Measurements from ENCODE around the gene ANKRD40. TPM values are rescaled to one million over a fixed set of nuclear protein-coding genes. Genes with fewer than 3 reads are reported as not detected.

ANKRD40 gene
- total and polyA plus RNA-seq, 9 of the 15 experiments (the other 6 are each of a cell fraction or from before 2014, with no cell fraction given): 9.0 to 28.9 (median 27.7) TPM

DNA sequence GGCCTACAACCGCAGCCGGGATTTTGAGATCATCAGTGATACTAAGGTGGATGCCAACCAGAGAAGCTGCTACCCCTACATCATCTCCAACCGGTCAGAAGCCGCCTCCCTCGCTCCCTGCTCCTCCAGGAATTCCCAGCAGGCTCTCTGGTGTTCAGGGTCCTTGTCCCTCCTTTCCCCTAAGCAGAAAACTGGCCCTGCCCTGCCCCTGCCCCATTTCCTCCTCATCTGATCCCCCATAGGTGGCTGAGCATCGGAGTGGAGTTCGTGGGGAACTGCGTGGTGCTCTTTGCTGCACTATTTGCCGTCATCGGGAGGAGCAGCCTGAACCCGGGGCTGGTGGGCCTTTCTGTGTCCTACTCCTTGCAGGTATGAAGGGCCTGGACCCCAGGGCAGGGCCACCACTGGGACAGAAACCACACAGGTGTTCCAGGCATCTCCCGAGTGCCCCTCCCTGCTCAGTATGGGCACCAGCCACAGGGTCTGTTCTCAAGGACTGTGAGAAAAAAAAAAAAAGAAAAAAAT, 29.8 kb downstream of the ANKRD40 start:
- intact Hi-C loops (cut with micrococcal nuclease): no loop called here
- Histone ChIP-seq H4K20me1 (replicated peaks; ENCODE audit: control insufficient read depth, insufficient read depth, low read length) (no peaks in the 10 kb centered on the region), H3K4me2 (ENCODE audit: insufficient read depth, low read length) (no peak overlapping the region), H3K4me1 (replicated peaks in 1 of 2; ENCODE audit: control insufficient read depth in 2 of 2, insufficient read depth in 2 of 2, low read length in 2 of 2) (peaks cover 0 to 16% of the 10 kb centered on the region in 2 experiments; a peak in 3 of 5 replicates), H3K9me1 (ENCODE audit: control insufficient read depth, insufficient read depth, low read length) (no peaks in the 10 kb centered on the region), H3K9ac (ENCODE audit: insufficient read depth in 1 of 2, low read depth in 2 of 2, low read length in 2 of 2) (0 out of 4 replicates have a peak overlapping the region, but pooled peaks of 1 of the 2 experiments have one; percentile 28), H3K27ac (ENCODE audit: extremely low read depth, low read depth, low read length) (no peak overlapping the region), H3K4me3 (no peak overlapping the region), H3K9me3 (replicated peaks; ENCODE audit: control insufficient read depth, insufficient read depth, low read depth, low read length) (no peaks in the 10 kb centered on the region), H3K27me3 (ENCODE audit: control insufficient read depth in 2 of 2, insufficient read depth in 2 of 2, low read length in 2 of 2) (peaks cover 5 to 58% of the 10 kb centered on the region in 2 experiments; a peak in 4 of 5 replicates), H2AFZ (ENCODE audit: low read depth, low read length) (no peak overlapping the region), H3K36me3 (ENCODE audit: control insufficient read depth, insufficient read depth, low read length) (no peaks in the 10 kb centered on the region), H3K79me2 (ENCODE audit: control insufficient read depth, insufficient read depth, low read length) (no peaks in the 10 kb centered on the region)
- WGBS (ENCODE audit: insufficient coverage, low coverage, missing lambda C conversion rate): 15% methylated on average over 11 of the region's 12 CpGs
- BruUV-seq (replicated peaks): no TSS peak
- ATAC-seq: no peak
- FAIRE-seq: no peak
- TF ChIP-seq YBX1 (IDR thresholded peaks at IDR 0.05): no peak
- no peak for TF ChIP-seq GTF2E2 (tag; IDR thresholded peaks at IDR 0.05)
- no peak for TF ChIP-seq MAFK (IDR thresholded peaks at IDR 0.05; ENCODE audit: low read length)
- no peak for TF ChIP-seq TBL1XR1 (IDR thresholded peaks at IDR 0.05; ENCODE audit: low read length in 2 of 2)
- TF ChIP-seq KLF13 (tag; IDR thresholded peaks at IDR 0.05; ENCODE audit: borderline replicate concordance, low read depth): no peak
- no peak for TF ChIP-seq PHF20 (IDR thresholded peaks at IDR 0.05; ENCODE audit: partially characterized antibody)
- TF ChIP-seq, protein P1, sequence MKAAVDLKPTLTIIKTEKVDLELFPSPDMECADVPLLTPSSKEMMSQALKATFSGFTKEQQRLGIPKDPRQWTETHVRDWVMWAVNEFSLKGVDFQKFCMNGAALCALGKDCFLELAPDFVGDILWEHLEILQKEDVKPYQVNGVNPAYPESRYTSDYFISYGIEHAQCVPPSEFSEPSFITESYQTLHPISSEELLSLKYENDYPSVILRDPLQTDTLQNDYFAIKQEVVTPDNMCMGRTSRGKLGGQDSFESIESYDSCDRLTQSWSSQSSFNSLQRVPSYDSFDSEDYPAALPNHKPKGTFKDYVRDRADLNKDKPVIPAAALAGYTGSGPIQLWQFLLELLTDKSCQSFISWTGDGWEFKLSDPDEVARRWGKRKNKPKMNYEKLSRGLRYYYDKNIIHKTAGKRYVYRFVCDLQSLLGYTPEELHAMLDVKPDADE (conservative IDR thresholded peaks at IDR 0.05; ENCODE audit: control insufficient read depth, low read depth, low read length): no peak
- no peak for TF ChIP-seq SMARCA4 (IDR thresholded peaks at IDR 0.05)
- CTCF ChIA-PET (ENCODE audit: low intra/inter-chr PET ratio): no interaction called here
- no peak for DNase-seq (ENCODE audit: extremely low read depth in 1 of 4, low spot score in 3 of 4)
- in situ Hi-C loops (cut with MboI): loop anchor here (5.0 kb wide), 1 partner anchor 191 kb away; no protein-coding TSS in a partner anchor
- POLR2A ChIA-PET: no interaction called here
